ENCODE data around the gene MGAT5. TPM values are rescaled to one million over a fixed set of nuclear protein-coding genes. Genes with fewer than 3 reads are reported as not detected.

Gene MGAT5
- total and polyA plus RNA-seq, 4 donors, result 3.6 to 53.7 (median 31.3) TPM

GRCh38 chr2:134489732-134490384 is 236.0 kb downstream of the MGAT5 start:
- 85 to 88% methylated on average over 11 of the region's 11 CpGs for WGBS, 2 donors
- DNase-seq, result no peak
- Histone ChIP-seq H3K9ac (ENCODE audit: insufficient read depth in 1 of 2, low read length in 2 of 2) (no peak overlapping the region), H3K27me3 (ENCODE audit: control insufficient read depth in 3 of 3, insufficient read depth in 3 of 3, low read length in 2 of 3) (peaks cover 0 to 5% (median 0%) of the 10 kb centered on the region in 3 donors), H3K4me1 (ENCODE audit: control insufficient read depth in 5 of 5, insufficient read depth in 5 of 5, low read length in 5 of 5) (no peaks in the 10 kb centered on the region), H3K9me3 (ENCODE audit: control insufficient read depth in 4 of 4, insufficient read depth in 3 of 4, low read length in 3 of 4) (no peaks in the 10 kb centered on the region), H3K27ac (ENCODE audit: low read depth in 1 of 2, low read length in 1 of 2) (no peak overlapping the region), H3K4me3 (no peak overlapping the region), H3K36me3 (ENCODE audit: control insufficient read depth in 4 of 4, insufficient read depth in 4 of 4, low read length in 4 of 4) (no peaks in the 10 kb centered on the region)
- no peak for TF ChIP-seq CTCF (IDR thresholded peaks at IDR 0.05; ENCODE audit: control extremely low read depth, extremely low read depth)
- ATAC-seq (ENCODE audit: insufficient read depth, low FRiP score), result no peak

DNA sequence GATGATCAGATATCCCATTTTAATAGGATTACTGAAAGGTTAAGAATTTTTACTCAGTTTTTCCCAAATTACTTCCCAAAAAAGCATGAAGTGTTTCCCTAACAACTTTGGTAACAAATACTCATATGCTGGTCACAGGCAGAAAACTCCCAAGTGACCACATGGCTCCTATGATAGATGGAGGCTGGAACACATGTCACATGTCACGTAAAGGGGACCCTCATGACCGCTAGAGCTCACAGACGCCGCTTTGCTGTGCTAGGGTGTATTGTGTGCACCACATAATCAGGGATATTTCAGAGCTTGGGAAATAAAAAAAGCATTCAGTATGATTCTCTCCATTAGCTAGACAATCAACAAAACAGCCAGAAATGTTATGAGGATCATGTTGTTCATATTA is 236.7 kb downstream of the MGAT5 start:
- H3K9me3 ChIP-seq (ENCODE audit: control insufficient read depth in 4 of 4, insufficient read depth in 3 of 4, low read length in 3 of 4), result peaks cover 0 to 2% (median 0%) of the 10 kb centered on the region in 4 donors

GRCh38 chr2:134491022-134491421 is 237.2 kb downstream of the MGAT5 start:
- no peak for TF ChIP-seq CTCF (IDR thresholded peaks at IDR 0.05; ENCODE audit: control extremely low read depth, extremely low read depth)
- H3K27ac ChIP-seq (ENCODE audit: low read depth in 1 of 2, low read length in 1 of 2), result no peak overlapping the region
- no peak overlapping the region for H3K9ac ChIP-seq (ENCODE audit: insufficient read depth in 1 of 2, low read length in 2 of 2)
- no peak for ATAC-seq (ENCODE audit: insufficient read depth, low FRiP score)
- no peaks in the 10 kb centered on the region for H3K36me3 ChIP-seq (ENCODE audit: control insufficient read depth in 4 of 4, insufficient read depth in 4 of 4, low read length in 4 of 4)
- peaks cover 0 to 2% (median 0%) of the 10 kb centered on the region in 4 donors for H3K9me3 ChIP-seq (ENCODE audit: control insufficient read depth in 4 of 4, insufficient read depth in 3 of 4, low read length in 3 of 4)
- DNase-seq, result no peak
- 86 to 95% methylated on average over 4 of the region's 4 CpGs for WGBS, 2 donors
- H3K4me3 ChIP-seq, result no peak overlapping the region
- H3K27me3 ChIP-seq (ENCODE audit: control insufficient read depth in 3 of 3, insufficient read depth in 3 of 3, low read length in 2 of 3), result peaks cover 0 to 5% (median 0%) of the 10 kb centered on the region in 3 donors
- no peaks in the 10 kb centered on the region for H3K4me1 ChIP-seq (ENCODE audit: control insufficient read depth in 5 of 5, insufficient read depth in 5 of 5, low read length in 5 of 5)

More for the DNA sequence above, 236.7 kb downstream of the MGAT5 start:
- Histone ChIP-seq H3K9ac (ENCODE audit: insufficient read depth in 1 of 2, low read length in 2 of 2) (no peak overlapping the region), H3K4me1 (ENCODE audit: control insufficient read depth in 5 of 5, insufficient read depth in 5 of 5, low read length in 5 of 5) (no peaks in the 10 kb centered on the region), H3K27me3 (ENCODE audit: control insufficient read depth in 3 of 3, insufficient read depth in 3 of 3, low read length in 2 of 3) (peaks cover 0 to 5% (median 0%) of the 10 kb centered on the region in 3 donors), H3K27ac (ENCODE audit: low read depth in 1 of 2, low read length in 1 of 2) (no peak overlapping the region), H3K36me3 (ENCODE audit: control insufficient read depth in 4 of 4, insufficient read depth in 4 of 4, low read length in 4 of 4) (no peaks in the 10 kb centered on the region), H3K4me3 (no peak overlapping the region)
- TF ChIP-seq CTCF (IDR thresholded peaks at IDR 0.05; ENCODE audit: control extremely low read depth, extremely low read depth), result no peak
- DNase-seq (no peak), ATAC-seq (ENCODE audit: insufficient read depth, low FRiP score) (no peak)
- 87 to 90% methylated on average over 4 of the region's 4 CpGs for WGBS, 2 donors
